ENCODE results near the gene KRT80. TPM values are rescaled to one million over a fixed set of nuclear protein-coding genes. Genes with fewer than 3 reads are reported as not detected.

The KRT80 gene
- total RNA-seq, 4 donors from 2014 or later: 0.34 to 1.6 TPM; not detected in 2

DNA sequence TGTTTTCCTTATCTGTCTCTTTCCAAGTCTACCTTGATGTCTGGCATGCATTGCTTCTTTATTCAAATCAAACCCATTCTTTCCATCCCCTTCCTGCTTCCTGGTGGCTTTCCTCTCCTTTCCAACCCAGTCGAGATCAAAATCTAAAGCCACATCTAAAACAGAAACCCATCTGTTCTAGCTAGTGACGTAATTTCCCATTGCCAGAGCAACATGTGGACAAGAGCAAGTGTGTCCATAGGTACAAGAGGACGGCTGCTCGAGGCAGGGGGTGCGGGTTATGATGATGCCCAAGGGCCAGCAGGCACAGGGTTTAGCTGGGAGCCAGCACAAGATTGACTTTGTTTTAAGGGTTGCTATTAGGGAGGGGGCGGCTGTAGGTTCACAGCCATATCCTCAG is 7.0 kb downstream of the KRT80 start:
- no peaks in the 10 kb centered on the region for H3K9me3 ChIP-seq
- intact Hi-C loops (cut with DNase I): no loop called here
- H3K4me1 ChIP-seq: peaks cover 18 to 30% of the 10 kb centered on the region in 2 donors
- H3K27me3 ChIP-seq: no peaks in the 10 kb centered on the region
- WGBS, 2 donors: 78 to 91% methylated on average over 6 of the region's 6 CpGs
- no peak for TF ChIP-seq POLR2A (IDR thresholded peaks at IDR 0.05)
- TF ChIP-seq, protein P1, sequence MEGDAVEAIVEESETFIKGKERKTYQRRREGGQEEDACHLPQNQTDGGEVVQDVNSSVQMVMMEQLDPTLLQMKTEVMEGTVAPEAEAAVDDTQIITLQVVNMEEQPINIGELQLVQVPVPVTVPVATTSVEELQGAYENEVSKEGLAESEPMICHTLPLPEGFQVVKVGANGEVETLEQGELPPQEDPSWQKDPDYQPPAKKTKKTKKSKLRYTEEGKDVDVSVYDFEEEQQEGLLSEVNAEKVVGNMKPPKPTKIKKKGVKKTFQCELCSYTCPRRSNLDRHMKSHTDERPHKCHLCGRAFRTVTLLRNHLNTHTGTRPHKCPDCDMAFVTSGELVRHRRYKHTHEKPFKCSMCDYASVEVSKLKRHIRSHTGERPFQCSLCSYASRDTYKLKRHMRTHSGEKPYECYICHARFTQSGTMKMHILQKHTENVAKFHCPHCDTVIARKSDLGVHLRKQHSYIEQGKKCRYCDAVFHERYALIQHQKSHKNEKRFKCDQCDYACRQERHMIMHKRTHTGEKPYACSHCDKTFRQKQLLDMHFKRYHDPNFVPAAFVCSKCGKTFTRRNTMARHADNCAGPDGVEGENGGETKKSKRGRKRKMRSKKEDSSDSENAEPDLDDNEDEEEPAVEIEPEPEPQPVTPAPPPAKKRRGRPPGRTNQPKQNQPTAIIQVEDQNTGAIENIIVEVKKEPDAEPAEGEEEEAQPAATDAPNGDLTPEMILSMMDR (IDR thresholded peaks at IDR 0.05): no peak
- H3K27ac ChIP-seq: no peak overlapping the region
- no peak for DNase-seq
- H3K4me3 ChIP-seq (replicated peaks in 1 of 3): no peak overlapping the region
- H3K36me3 ChIP-seq: no peaks in the 10 kb centered on the region

DNA sequence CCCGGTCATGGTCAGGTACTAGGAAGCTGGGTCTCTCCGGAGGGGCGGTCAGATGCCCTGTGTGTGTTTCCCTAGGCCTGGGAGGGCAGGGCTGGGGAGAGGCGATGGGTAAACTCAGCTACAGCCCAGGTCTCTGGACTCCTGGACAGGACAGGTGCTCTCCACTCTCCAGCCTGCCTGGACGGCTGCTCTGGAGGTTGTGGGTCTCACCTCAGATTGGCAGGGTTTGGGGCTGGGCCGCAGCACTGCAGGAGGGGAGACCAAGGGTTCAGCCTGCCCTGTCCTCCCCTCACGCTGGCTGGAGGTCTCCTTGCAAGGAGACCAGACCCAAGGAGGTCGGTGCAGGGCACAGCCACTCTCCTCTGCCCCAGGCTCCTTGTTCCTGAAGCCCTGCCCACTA is 7.8 kb downstream of the KRT80 start:
- Histone ChIP-seq H3K9me3 (no peaks in the 10 kb centered on the region), H3K4me1 (peaks cover 14 to 23% of the 10 kb centered on the region in 2 donors), H3K4me3 (replicated peaks in 1 of 3) (no peak overlapping the region), H3K27ac (peak overlapping the region; percentile 61 to 86 (median 70)), H3K27me3 (no peaks in the 10 kb centered on the region), H3K36me3 (no peaks in the 10 kb centered on the region)
- DNase-seq: no peak
- intact Hi-C loops (cut with DNase I): no loop called here
- TF ChIP-seq, protein P1 (IDR thresholded peaks at IDR 0.05): no peak
- WGBS, 2 donors: 92 to 93% methylated on average over 3 to 5 of the region's 8 CpGs

DNA sequence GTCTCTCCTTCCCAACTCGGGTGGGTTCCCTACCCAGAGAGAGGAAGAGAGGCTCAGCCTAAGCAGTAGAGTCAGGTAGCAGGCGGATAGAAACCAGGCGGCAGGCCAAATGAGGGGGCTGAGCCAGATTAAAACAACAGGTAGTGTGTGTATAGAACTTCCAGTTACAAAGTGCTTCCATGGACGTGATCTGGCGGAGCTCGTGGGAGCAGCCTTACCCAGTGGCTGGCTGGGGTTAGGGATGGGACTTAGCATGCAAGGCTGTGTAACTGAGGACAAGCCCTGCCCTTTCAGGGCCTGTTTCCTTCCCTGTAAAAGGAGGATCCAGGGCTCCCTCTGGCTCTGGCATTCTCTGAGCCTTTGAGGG is 8.3 kb downstream of the KRT80 start:
- no peak for TF ChIP-seq POLR2A (IDR thresholded peaks at IDR 0.05)
- TF ChIP-seq, protein P1 (IDR thresholded peaks at IDR 0.05): no peak
- intact Hi-C loops (cut with DNase I): no loop called here
- Histone ChIP-seq H3K4me1 (peaks cover 14 to 27% of the 10 kb centered on the region in 2 donors), H3K36me3 (no peaks in the 10 kb centered on the region), H3K27me3 (no peaks in the 10 kb centered on the region), H3K27ac (peak overlapping the region; percentile 61 to 86 (median 70)), H3K9me3 (no peaks in the 10 kb centered on the region), H3K4me3 (replicated peaks in 1 of 3) (no peak overlapping the region)
- DNase-seq: peak; percentile 78 to 82
- WGBS, 2 donors: 47 to 60% methylated on average over 6 of the region's 6 CpGs

DNA sequence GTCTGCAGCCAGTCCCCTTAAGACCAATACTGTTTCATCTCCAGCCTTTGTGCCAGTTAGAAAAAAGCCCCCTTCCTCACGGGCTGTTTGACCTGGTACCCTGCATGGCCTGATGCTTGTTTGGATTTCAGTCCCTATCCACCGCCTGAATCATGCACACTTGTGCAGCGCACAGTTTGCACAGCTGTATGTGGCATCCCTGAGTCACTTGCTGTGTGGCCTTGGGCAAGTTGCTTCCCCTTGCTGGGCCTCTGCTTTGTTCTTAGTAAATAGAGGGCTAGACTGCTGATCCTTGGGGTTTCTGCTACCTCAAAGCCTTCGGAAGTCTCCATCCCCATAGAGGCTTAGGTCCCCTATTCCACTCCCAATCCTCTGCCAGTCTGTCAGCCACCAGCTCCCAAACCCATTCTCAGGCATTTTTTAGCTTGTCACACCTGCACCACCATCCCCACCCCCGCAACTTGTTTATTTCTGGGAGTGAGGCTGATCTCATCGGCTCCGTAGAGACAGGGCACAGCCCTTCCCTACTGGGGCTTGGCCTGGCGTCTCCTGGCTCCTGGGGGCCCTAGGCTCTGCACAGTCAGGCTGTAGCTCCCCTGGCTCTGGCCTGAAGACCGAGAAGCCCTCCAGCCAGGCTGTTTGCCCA is 8.8 kb downstream of the KRT80 start:
- intact Hi-C loops (cut with DNase I): no loop called here
- no peaks in the 10 kb centered on the region for H3K27me3 ChIP-seq
- WGBS, 2 donors: 67 to 69% methylated on average over 8 to 9 of the region's 9 CpGs
- H3K27ac ChIP-seq: peak overlapping the region; percentile 61 to 86 (median 70)
- no peak overlapping the region for H3K4me3 ChIP-seq (replicated peaks in 1 of 3)
- no peaks in the 10 kb centered on the region for H3K9me3 ChIP-seq
- no peaks in the 10 kb centered on the region for H3K36me3 ChIP-seq
- H3K4me1 ChIP-seq: peaks cover 14 to 26% of the 10 kb centered on the region in 2 donors
- no peak for TF ChIP-seq POLR2A (IDR thresholded peaks at IDR 0.05)
- TF ChIP-seq, protein P1 (IDR thresholded peaks at IDR 0.05): no peak
- peak in 1 of 2 donors; percentile 70 for DNase-seq

DNA sequence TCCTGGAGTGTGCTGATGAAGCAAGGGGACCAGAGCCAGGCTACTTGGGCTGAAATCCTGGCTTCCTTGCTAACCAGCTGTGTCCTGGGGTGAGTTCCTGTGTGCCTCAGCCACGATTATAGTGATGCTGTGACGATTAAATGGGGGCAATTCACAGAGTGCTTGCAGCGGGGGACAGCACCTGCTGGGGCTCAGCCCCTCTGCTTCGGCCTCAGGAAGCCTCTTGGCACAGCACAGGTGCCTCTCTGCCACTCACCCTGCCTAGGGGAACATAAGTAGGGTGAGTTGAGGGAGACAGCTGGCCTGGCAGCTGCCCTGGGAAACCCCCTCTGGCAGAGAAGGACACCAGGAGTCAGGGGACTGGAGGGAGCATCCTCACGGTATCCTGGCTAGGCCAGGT is 9.4 kb downstream of the KRT80 start:
- TF ChIP-seq POLR2A (IDR thresholded peaks at IDR 0.05): no peak
- TF ChIP-seq, protein P1 (IDR thresholded peaks at IDR 0.05): no peak
- WGBS, 2 donors: 76 to 83% methylated on average over 2 to 4 of the region's 5 CpGs
- no peak for DNase-seq
- Histone ChIP-seq H3K4me3 (replicated peaks in 1 of 3) (no peak overlapping the region), H3K4me1 (peaks cover 14 to 24% of the 10 kb centered on the region in 2 donors), H3K9me3 (no peaks in the 10 kb centered on the region), H3K36me3 (no peaks in the 10 kb centered on the region), H3K27me3 (no peaks in the 10 kb centered on the region), H3K27ac (no peak overlapping the region)
- intact Hi-C loops (cut with DNase I): no loop called here
